Kidney (tissue), 14 donors: ENCODE results near the gene TOMM20. TPM values are rescaled to one million over a fixed set of nuclear protein-coding genes. Genes with fewer than 3 reads are reported as not detected.

Experiments
- DNase-seq, 5 donors: peaks; one replicate each; pipeline ENCODE4 v3.0.0-alpha.2; 2013 to 2020
- FAIRE-seq: peaks from 2 replicates; lab custom pipeline; 2012; peaks lifted over from hg19 to GRCh38; lab: Jason Lieb, UNC
- H3K27ac ChIP-seq, 2 donors: one replicate each; pipeline ENCODE4 v1.7.0; 2013; ENCODE audit warnings: low read depth in 2 of 2, low read length in 2 of 2, inconsistent platforms in 1 of 2
- H3K27me3 ChIP-seq: one replicate; pipeline ENCODE4 v1.7.1; 2013; ENCODE audit warnings: low read length, inconsistent platforms; ENCODE audit not compliant: control insufficient read depth, insufficient read depth
- H3K36me3 ChIP-seq, 3 donors: one replicate each; pipeline versions ENCODE4 v1.7.0 to v1.7.1; 2013; ENCODE audit warnings: low read length in 3 of 3, control low read depth in 1 of 3, inconsistent platforms in 1 of 3; ENCODE audit not compliant: insufficient read depth in 3 of 3, control insufficient read depth in 2 of 3
- H3K4me1 ChIP-seq, 3 donors: one replicate each; pipeline versions ENCODE4 v1.7.0 to v1.7.1; 2013; ENCODE audit warnings: low read length in 3 of 3, inconsistent platforms in 1 of 3, low read depth in 1 of 3; ENCODE audit not compliant: control insufficient read depth in 2 of 3, insufficient read depth in 2 of 3
- H3K4me3 ChIP-seq, 3 donors: one replicate each; pipeline versions ENCODE4 v1.7.0 to v1.8.1; 2013; ENCODE audit warnings: low read length in 3 of 3, control low read depth in 1 of 3, inconsistent platforms in 1 of 3
- H3K9ac ChIP-seq, 3 donors: one replicate each; pipeline versions ENCODE4 v1.7.0 to v1.7.1; 2013; ENCODE audit warnings: low read length in 3 of 3, control low read depth in 1 of 3, inconsistent platforms in 1 of 3
- H3K9me3 ChIP-seq, 3 donors: one replicate each; pipeline versions ENCODE4 v1.7.0 to v1.7.1; 2013; ENCODE audit warnings: low read length in 3 of 3, control low read depth in 1 of 3, inconsistent platforms in 1 of 3; ENCODE audit not compliant: control insufficient read depth in 2 of 3, insufficient read depth in 1 of 3
- intact Hi-C: fragments of 100-400 bp; cut with DNase I; formaldehyde crosslinking; loops from one replicate; pipeline ENCODE4 v1.11.1; 2022
- polyA plus RNA-seq: library from polyadenylated mRNA; stranded (reverse); fragments of 350-450 nt; fragmentation: Illumina TruSeq; extraction: RNeasy Lipid Tissue Mini Kit (QIAGEN cat#74804); gene quantifications from one replicate; pipeline ENCODE4 v1.2.3, GENCODE V29; 2014; ENCODE audit warnings: low read depth, low replicate concordance; ENCODE audit not compliant: insufficient read depth
- total RNA-seq: library from RNA; stranded (reverse); fragmentation: NEBNext Ultra II Directional; extraction: Animal tissue kit (Norgen Biotek cat#: 25700); gene quantifications from one replicate; pipeline ENCODE4 v1.2.1, GENCODE V29; 2021
- TF ChIP-seq, protein P1 (sequence below): IDR thresholded peaks from 3 replicates; pipeline ENCODE4 v1.5.1; 2012; ENCODE audit warnings: mild to moderate bottlenecking, moderate library complexity, borderline replicate concordance; ENCODE audit not compliant: insufficient read depth; ENCODE audit errors: extremely low read depth
- donor health status: control.
- donor health status: control.
- donor health status: control.
- donor health status: control.
- donor health status: control.
- donor health status: DM: yes; HTN: yes; CAD: no.
- donor health status: Normal renal cell carcinoma (clear cell type).

The TOMM20 gene
- total and polyA plus RNA-seq, 2 donors from 2014 or later, result 96.4 to 102 TPM

GRCh38 chr1:235113183-235113917, 15.3 kb downstream of the TOMM20 start:
- H3K27ac ChIP-seq, result no peak overlapping the region
- H3K36me3 ChIP-seq, result peaks cover 15 to 34% (median 32%) of the 10 kb centered on the region in 3 donors
- no peak overlapping the region for H3K4me3 ChIP-seq
- no peak for DNase-seq
- intact Hi-C loops, result no loop called here
- TF ChIP-seq, protein P1, sequence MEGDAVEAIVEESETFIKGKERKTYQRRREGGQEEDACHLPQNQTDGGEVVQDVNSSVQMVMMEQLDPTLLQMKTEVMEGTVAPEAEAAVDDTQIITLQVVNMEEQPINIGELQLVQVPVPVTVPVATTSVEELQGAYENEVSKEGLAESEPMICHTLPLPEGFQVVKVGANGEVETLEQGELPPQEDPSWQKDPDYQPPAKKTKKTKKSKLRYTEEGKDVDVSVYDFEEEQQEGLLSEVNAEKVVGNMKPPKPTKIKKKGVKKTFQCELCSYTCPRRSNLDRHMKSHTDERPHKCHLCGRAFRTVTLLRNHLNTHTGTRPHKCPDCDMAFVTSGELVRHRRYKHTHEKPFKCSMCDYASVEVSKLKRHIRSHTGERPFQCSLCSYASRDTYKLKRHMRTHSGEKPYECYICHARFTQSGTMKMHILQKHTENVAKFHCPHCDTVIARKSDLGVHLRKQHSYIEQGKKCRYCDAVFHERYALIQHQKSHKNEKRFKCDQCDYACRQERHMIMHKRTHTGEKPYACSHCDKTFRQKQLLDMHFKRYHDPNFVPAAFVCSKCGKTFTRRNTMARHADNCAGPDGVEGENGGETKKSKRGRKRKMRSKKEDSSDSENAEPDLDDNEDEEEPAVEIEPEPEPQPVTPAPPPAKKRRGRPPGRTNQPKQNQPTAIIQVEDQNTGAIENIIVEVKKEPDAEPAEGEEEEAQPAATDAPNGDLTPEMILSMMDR, result no peak
- FAIRE-seq, result no peak
- H3K9me3 ChIP-seq, result no peaks in the 10 kb centered on the region
- no peaks in the 10 kb centered on the region for H3K27me3 ChIP-seq
- no peak overlapping the region for H3K9ac ChIP-seq
- H3K4me1 ChIP-seq, result no peaks in the 10 kb centered on the region

DNA sequence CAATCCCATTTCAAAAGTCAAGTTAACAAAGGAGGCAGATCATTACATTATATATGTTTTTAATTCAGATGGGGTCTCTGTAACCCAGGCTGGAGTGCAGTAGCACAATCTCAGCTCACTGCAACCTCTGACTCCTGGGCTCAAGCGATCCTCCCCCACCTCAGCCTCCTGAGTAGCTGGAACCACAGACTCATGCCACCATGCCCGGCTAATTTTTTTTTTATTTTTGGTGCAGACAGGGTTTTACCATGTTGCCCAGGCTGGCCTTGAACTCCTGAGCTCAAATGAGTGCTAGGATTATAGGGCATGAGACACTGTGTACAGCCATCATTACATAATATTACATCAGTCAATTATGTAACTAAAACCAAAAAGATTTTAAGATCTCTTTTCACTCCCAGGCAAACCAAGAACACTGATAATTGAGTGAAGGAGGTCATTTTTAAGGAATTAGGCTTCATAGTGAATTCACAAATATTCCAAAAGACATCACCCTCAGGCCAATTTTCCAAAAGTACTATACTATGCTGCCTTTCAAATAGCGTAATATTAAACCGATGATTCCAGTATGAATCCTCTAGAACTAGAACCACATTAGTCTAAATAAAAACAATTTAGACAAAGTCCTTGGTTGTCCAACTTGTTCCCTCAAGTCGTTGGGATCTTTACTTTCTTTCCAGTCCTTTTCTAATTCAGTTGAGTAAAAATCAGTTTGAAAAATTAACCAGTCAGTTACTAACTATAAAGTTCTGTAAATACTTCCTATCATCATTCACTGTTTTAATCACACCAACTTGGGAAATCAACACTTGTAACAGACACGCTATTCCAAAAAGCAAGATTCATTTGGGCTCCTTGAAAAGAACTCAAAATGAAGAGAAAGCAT, 16.1 kb downstream of the TOMM20 start:
- TF ChIP-seq, protein P1, result no peak
- Histone ChIP-seq H3K4me1 (no peaks in the 10 kb centered on the region), H3K4me3 (no peak overlapping the region), H3K9ac (no peak overlapping the region), H3K9me3 (no peaks in the 10 kb centered on the region), H3K27me3 (no peaks in the 10 kb centered on the region), H3K27ac (no peak overlapping the region), H3K36me3 (peaks cover 12 to 27% (median 24%) of the 10 kb centered on the region in 3 donors)
- intact Hi-C loops, result no loop called here
- no peak for FAIRE-seq
- DNase-seq, result no peak

- Histone ChIP-seq H3K27ac (no peak overlapping the region), H3K27me3 (no peaks in the 10 kb centered on the region), H3K4me1 (no peaks in the 10 kb centered on the region), H3K9ac (no peak overlapping the region), H3K36me3 (peaks cover 12 to 27% (median 21%) of the 10 kb centered on the region in 3 donors), H3K9me3 (no peaks in the 10 kb centered on the region), H3K4me3 (no peak overlapping the region)
- intact Hi-C loops, result no loop called here
- TF ChIP-seq, protein P1, result no peak
- no peak for DNase-seq
- no peak for FAIRE-seq
Observed at GRCh38 chr1:235111107-235111506, 17.5 kb downstream of the TOMM20 start.
